SJCRH30 (cell line): Measurements from ENCODE around the gene FYN. TPM values are rescaled to one million over a fixed set of nuclear protein-coding genes. Genes with fewer than 3 reads are reported as not detected.

Experiments used
- DNase-seq, 2 experiments: peaks; one replicate each; pipeline ENCODE4 v3.0.0-alpha.2; 2015 to 2020
- H3K27ac ChIP-seq: fragments of 250-450 bp; sonication (Bioruptor Pico); 2 replicates; pipeline ENCODE4 v1.5.1; 2020; ENCODE audit warnings: mild to moderate bottlenecking, moderate library complexity
- H3K27me3 ChIP-seq: fragments of 250-450 bp; sonication (Bioruptor Pico); 2 replicates; pipeline ENCODE4 v1.5.1; 2020; ENCODE audit warnings: mild to moderate bottlenecking, moderate library complexity
- H3K36me3 ChIP-seq: fragments of 250-450 bp; sonication (Bioruptor Pico); 2 replicates; pipeline ENCODE4 v1.5.1; 2020; ENCODE audit warnings: mild to moderate bottlenecking, moderate library complexity
- H3K4me1 ChIP-seq: fragments of 250-450 bp; sonication (Bioruptor Pico); 2 replicates; pipeline ENCODE4 v1.5.1; 2020; ENCODE audit warnings: mild to moderate bottlenecking, moderate library complexity
- H3K4me3 ChIP-seq: fragments of 250-450 bp; sonication (Bioruptor Pico); 2 replicates; pipeline ENCODE4 v1.5.1; 2020; ENCODE audit warnings: mild to moderate bottlenecking, moderate library complexity
- H3K9me3 ChIP-seq: fragments of 250-450 bp; sonication (Bioruptor Pico); replicated peaks from 2 replicates; pipeline ENCODE4 v1.5.1; 2020; ENCODE audit warnings: mild to moderate bottlenecking, moderate library complexity
- total RNA-seq: library from RNA; depleted of rRNA; stranded (reverse); fragments of >200 nt; shearing (Covaris generic); gene quantifications from 2 replicates; pipeline ENCODE4 v1.2.3, GENCODE V29; 2014

The FYN gene
- total RNA-seq, 1 experiment from 2014 or later, result 57.1 TPM

GRCh38 chr6:111766201-111766857, 106.9 kb downstream of the FYN start:
- DNase-seq, result no peak
- Histone ChIP-seq H3K9me3 (no peaks in the 10 kb centered on the region; the same call in 1 of the 2 replicates), H3K36me3 (peaks cover 4% of the 10 kb centered on the region; the same call in 1 of the 2 replicates), H3K27ac (no peak overlapping the region), H3K4me3 (no peak overlapping the region), H3K27me3 (no peaks in the 10 kb centered on the region), H3K4me1 (peaks cover 3% of the 10 kb centered on the region; the same call in 1 of the 2 replicates)

GRCh38 chr6:111765763-111766162, 107.5 kb downstream of the FYN start:
- H3K4me1 ChIP-seq, result peaks cover 3% of the 10 kb centered on the region; the same call in 1 of the 2 replicates
- H3K9me3 ChIP-seq, result no peaks in the 10 kb centered on the region; the same call in 1 of the 2 replicates
- DNase-seq, result no peak
- H3K36me3 ChIP-seq, result peaks cover 4% of the 10 kb centered on the region; the same call in 1 of the 2 replicates
- H3K4me3 ChIP-seq, result no peak overlapping the region
- no peaks in the 10 kb centered on the region for H3K27me3 ChIP-seq
- H3K27ac ChIP-seq, result no peak overlapping the region

GRCh38 chr6:111764238-111765175, 108.7 kb downstream of the FYN start:
- no peak overlapping the region for H3K4me3 ChIP-seq
- H3K9me3 ChIP-seq, result no peaks in the 10 kb centered on the region; the same call in 1 of the 2 replicates
- H3K27me3 ChIP-seq, result no peaks in the 10 kb centered on the region
- DNase-seq, result no peak
- H3K27ac ChIP-seq, result no peak overlapping the region
- H3K4me1 ChIP-seq, result peaks cover 3% of the 10 kb centered on the region; the same call in 1 of the 2 replicates
- H3K36me3 ChIP-seq, result peaks cover 4% of the 10 kb centered on the region; the same call in 1 of the 2 replicates

- no peak overlapping the region for H3K27ac ChIP-seq
- peaks cover 4% of the 10 kb centered on the region; the same call in 1 of the 2 replicates for H3K36me3 ChIP-seq
- DNase-seq, result no peak
- peaks cover 3% of the 10 kb centered on the region; the same call in 1 of the 2 replicates for H3K4me1 ChIP-seq
- no peaks in the 10 kb centered on the region for H3K27me3 ChIP-seq
- no peak overlapping the region for H3K4me3 ChIP-seq
- no peaks in the 10 kb centered on the region; the same call in 1 of the 2 replicates for H3K9me3 ChIP-seq
These were observed 109.9 kb downstream of the FYN start for GRCh38 chr6:111763381-111763780.

GRCh38 chr6:111761783-111762312, 111.4 kb downstream of the FYN start:
- Histone ChIP-seq H3K36me3 (peaks cover 4% of the 10 kb centered on the region; the same call in 1 of the 2 replicates), H3K4me3 (no peak overlapping the region), H3K4me1 (peaks cover 3% of the 10 kb centered on the region; the same call in 1 of the 2 replicates), H3K27me3 (no peaks in the 10 kb centered on the region), H3K27ac (no peak overlapping the region), H3K9me3 (no peaks in the 10 kb centered on the region; the same call in 1 of the 2 replicates)
- DNase-seq, result no peak

GRCh38 chr6:111761212-111761611, 112.0 kb downstream of the FYN start:
- Histone ChIP-seq H3K27me3 (no peaks in the 10 kb centered on the region), H3K27ac (no peak overlapping the region)
- no peak for DNase-seq

GRCh38 chr6:111759836-111760785, 113.1 kb downstream of the FYN start:
- no peak overlapping the region for H3K27ac ChIP-seq
- no peaks in the 10 kb centered on the region; the same call in 1 of the 2 replicates for H3K9me3 ChIP-seq
- H3K4me1 ChIP-seq, result peaks cover 3% of the 10 kb centered on the region; the same call in 1 of the 2 replicates
- DNase-seq, result no peak
- no peaks in the 10 kb centered on the region for H3K27me3 ChIP-seq
- H3K4me3 ChIP-seq, result no peak overlapping the region
- H3K36me3 ChIP-seq, result peaks cover 4% of the 10 kb centered on the region; the same call in 1 of the 2 replicates

More at GRCh38 chr6:111761212-111761611, 112.0 kb downstream of the FYN start:
- Histone ChIP-seq H3K4me3 (no peak overlapping the region), H3K9me3 (no peaks in the 10 kb centered on the region; the same call in 1 of the 2 replicates), H3K4me1 (peaks cover 3% of the 10 kb centered on the region; the same call in 1 of the 2 replicates), H3K36me3 (peaks cover 4% of the 10 kb centered on the region; the same call in 1 of the 2 replicates)

- Histone ChIP-seq H3K4me1 (peaks cover 3% of the 10 kb centered on the region; the same call in 1 of the 2 replicates), H3K4me3 (no peak overlapping the region), H3K36me3 (peaks cover 4% of the 10 kb centered on the region; the same call in 1 of the 2 replicates), H3K9me3 (no peaks in the 10 kb centered on the region; the same call in 1 of the 2 replicates), H3K27me3 (no peaks in the 10 kb centered on the region), H3K27ac (no peak overlapping the region)
- no peak for DNase-seq
These were observed 113.9 kb downstream of the FYN start for GRCh38 chr6:111759331-111759835.

GRCh38 chr6:111758608-111759329, 114.5 kb downstream of the FYN start:
- H3K9me3 ChIP-seq, result no peaks in the 10 kb centered on the region; the same call in 1 of the 2 replicates
- no peaks in the 10 kb centered on the region for H3K27me3 ChIP-seq
- DNase-seq, result no peak

GRCh38 chr6:111757342-111757741, 115.9 kb downstream of the FYN start:
- Histone ChIP-seq H3K27ac (no peak overlapping the region), H3K4me3 (no peak overlapping the region), H3K4me1 (no peaks in the 10 kb centered on the region), H3K36me3 (no peaks in the 10 kb centered on the region), H3K9me3 (no peaks in the 10 kb centered on the region), H3K27me3 (no peaks in the 10 kb centered on the region)
- DNase-seq, result no peak

More at GRCh38 chr6:111758608-111759329, 114.5 kb downstream of the FYN start:
- Histone ChIP-seq H3K27ac (no peak overlapping the region), H3K4me3 (no peak overlapping the region), H3K36me3 (peaks cover 4% of the 10 kb centered on the region; the same call in 1 of the 2 replicates), H3K4me1 (peaks cover 3% of the 10 kb centered on the region; the same call in 1 of the 2 replicates)

GRCh38 chr6:111754423-111754822, 118.8 kb downstream of the FYN start:
- no peaks in the 10 kb centered on the region for H3K9me3 ChIP-seq
- no peak overlapping the region for H3K4me3 ChIP-seq
- DNase-seq, result no peak
- no peaks in the 10 kb centered on the region for H3K36me3 ChIP-seq
- H3K27ac ChIP-seq, result no peak overlapping the region
- H3K4me1 ChIP-seq, result no peaks in the 10 kb centered on the region
- H3K27me3 ChIP-seq, result no peaks in the 10 kb centered on the region

- Histone ChIP-seq H3K4me3 (no peak overlapping the region), H3K27ac (no peak overlapping the region)
- no peak for DNase-seq
These were observed 119.7 kb downstream of the FYN start for GRCh38 chr6:111753573-111753972.

GRCh38 chr6:111752476-111752875, 120.8 kb downstream of the FYN start:
- Histone ChIP-seq H3K4me3 (no peak overlapping the region), H3K36me3 (no peaks in the 10 kb centered on the region), H3K9me3 (no peaks in the 10 kb centered on the region), H3K27ac (no peak overlapping the region), H3K27me3 (no peaks in the 10 kb centered on the region), H3K4me1 (no peaks in the 10 kb centered on the region)
- no peak for DNase-seq

More at GRCh38 chr6:111753573-111753972, 119.7 kb downstream of the FYN start:
- no peaks in the 10 kb centered on the region for H3K9me3 ChIP-seq
- H3K4me1 ChIP-seq, result no peaks in the 10 kb centered on the region
- H3K36me3 ChIP-seq, result no peaks in the 10 kb centered on the region
- no peaks in the 10 kb centered on the region for H3K27me3 ChIP-seq
